GM18498 (cell line): ENCODE measurements around the gene CFAP141.
"Not testable (repeated sequence)": the region's sequence is repeated elsewhere in the genome, so short reads cannot be mapped to it uniquely, and the experiment has no call there.

Source experiments
- ATAC-seq: cut with Tn5 transposase; IDR thresholded peaks from one replicate; pipeline ENCODE4 v1.9.1; 2021; ENCODE audit warnings: mild to moderate bottlenecking, moderate library complexity; ENCODE audit not compliant: unreplicated experiment

CFAP141 gene

DNA sequence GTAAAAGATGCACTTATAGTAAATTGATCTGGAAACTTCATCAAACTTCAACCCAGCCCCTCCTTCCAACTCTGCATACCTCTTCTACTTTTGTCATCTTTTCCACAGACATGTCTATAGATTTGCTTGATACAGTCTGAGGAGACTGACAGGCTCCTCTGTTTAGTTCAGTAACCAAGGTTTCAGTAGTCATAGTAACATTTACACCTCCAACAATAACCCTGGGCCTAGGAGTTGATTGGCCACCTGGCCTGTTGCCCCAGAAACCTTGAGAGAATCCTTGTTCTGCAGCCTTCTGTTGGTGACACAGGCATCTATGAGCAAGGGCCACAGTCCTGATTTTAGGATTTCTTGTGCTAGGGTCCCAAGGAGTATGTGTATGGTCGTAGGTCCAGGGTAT, at the start of gene CFAP141:
TSS of gene CFAP141 (minus strand) at position 138 of the 400 bp plus-strand sequence. CDS start at position 112, 26 bp downstream.
- ATAC-seq, result no peak

DNA sequence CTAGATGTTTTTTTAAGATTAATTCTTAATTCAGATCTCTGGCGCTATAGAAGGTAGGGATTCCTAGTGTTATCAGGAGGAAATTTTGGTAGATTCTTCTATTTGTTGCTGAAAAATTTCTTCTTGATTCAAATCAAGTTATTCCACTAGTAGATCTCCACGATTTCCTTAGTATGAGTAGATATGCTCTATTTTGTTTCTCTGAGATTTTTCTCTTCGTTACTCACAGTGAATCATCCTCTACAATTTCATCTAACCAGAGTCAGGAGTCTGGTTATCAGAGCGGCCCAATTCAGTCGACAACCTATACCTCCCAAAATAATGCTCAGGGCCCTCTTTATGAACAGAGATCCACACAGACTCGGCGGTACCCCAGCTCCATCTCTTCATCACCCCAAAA, 47.5 kb upstream of the CFAP141 start:
- ATAC-seq, result no peak

DNA sequence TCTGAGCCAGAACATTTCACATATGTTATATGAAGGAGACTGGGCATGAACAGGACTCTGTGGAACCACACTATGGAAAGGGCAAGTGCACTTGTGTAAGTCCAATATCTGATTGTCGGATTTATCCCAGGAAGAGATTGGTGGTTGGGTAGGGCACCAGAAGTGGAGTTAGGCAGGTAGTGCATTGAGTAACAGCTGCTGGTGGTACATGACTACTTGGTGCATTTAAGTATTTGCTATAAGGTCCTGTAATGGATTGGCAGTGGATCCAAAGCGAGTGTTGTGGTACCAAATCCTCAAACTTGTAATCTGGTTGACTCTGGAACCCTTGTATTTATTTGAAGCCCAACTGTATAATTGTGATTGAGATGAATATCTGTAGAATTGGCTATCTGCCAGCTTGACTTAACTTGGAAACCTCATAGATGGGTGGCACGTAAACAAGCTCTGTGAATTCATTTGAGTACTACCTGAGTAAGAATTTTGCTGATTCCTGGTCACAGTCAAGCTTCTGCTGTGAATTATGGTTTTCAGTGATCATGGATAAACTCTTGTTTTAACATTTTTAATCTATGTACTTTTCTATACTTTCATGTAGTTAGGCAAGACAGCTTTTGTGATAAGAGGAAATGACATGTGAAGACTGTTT, 35.7 kb upstream of the CFAP141 start:
- ATAC-seq, result no peak

DNA sequence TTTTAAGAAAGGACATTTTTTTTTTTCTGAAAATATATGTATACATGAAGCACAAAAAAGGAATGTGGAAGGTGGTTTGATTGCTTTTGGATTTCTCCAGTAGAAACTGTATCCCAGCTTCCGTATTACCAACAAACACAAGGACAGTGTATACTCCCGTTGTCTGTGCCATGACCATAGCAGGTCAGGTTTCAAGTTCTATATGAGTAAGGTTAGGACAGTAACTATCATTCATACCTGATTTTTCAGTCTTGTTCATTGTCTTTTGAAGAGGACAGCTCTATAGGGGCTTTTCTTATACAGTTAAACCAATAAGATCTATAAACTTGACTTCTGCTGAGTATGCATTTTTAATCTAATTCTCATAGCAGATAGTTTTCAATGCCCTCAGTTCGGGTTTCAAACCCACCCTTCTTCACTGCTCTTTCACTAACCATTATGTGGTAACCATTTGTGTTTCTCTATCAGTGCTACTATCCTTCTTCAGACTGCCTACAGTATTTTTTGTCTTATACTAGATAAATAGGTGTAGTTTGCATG, 34.2 kb upstream of the CFAP141 start:
- no peak for ATAC-seq

DNA sequence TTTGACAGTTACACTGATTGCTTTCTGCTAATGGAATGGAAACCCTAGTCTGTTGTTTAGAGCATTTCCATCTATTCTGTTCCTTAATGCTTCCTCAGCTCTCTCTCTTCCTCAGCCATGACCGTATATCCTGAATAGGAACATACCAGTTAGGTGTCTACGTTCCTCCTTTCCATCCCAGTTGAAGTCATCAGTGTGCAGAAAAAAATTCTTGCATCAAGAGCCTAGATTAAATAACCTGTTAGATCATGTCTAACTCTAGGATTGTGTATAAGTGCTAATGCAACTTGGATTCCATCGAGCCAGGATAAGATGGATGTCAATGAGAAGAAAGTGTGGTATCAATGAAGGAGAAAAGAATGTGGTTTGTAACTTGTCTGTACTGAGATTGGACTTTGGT, 33.4 kb upstream of the CFAP141 start:
- no peak for ATAC-seq

DNA sequence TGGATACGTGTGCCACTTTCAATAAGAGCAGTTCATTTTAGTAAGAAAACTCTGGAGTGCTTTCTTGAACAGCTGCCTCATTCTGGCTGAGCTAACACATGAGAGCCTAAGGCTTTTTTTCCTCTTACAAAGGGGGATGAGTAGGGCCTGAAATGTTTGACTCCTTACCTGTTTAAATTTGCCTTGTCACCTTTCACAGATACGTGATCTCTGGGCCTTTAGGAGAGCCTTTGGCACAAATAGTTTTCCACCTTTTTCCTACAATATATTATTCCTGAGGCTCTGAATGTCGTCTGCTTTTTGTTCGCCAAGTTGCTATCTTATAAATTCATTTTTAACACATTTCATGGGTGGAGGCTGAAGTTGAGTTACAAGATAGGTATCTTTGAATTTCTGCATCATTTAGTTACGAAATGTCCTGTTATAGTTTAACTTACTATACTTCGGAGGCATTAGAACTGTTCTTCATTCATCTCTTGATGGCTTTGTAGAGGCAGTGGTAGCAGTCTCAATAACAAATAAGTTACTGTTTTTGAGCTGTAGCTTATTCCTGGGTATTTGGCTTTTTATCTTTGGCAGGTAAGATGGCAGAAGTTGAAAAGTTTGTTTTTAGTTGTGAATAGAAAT, 31.9 kb upstream of the CFAP141 start:
- ATAC-seq, result no peak

DNA sequence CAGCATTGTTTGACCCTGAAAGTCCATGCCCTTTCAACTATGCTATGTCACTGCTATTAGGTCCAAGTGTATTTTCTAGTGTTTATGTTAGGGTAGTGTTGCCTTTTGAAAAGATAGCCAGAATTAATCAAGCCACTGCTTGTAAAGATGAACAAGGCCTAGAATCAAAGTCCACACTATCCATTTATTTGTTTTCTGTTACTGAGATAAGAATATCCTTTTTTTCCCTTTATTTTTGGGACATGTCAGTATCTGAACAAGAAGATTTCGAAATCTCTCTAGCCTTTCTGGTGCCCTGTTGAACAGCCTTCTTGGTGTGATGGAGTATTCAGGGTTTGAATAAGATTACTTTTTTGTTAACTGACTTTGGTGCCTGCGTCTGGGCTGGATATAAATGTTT, 31.3 kb upstream of the CFAP141 start:
- no peak for ATAC-seq

DNA sequence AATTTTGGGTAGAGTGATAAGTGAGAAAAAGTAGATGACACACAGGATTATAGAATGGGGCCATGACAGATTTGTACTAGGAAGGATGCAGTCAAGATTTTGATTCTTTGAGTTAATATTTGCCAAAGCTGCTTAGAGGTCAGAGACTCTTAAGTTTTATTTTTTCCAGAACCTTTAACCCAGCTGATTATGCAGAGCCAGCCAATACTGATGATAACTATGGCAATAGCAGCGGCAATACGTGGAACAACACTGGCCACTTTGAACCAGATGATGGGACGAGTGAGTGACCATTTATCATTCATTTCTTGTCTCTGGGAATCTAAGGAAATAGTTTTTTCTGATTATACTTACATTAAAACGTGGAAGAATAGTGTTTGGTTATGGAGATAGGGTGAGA, 30.7 kb upstream of the CFAP141 start:
- no peak for ATAC-seq

DNA sequence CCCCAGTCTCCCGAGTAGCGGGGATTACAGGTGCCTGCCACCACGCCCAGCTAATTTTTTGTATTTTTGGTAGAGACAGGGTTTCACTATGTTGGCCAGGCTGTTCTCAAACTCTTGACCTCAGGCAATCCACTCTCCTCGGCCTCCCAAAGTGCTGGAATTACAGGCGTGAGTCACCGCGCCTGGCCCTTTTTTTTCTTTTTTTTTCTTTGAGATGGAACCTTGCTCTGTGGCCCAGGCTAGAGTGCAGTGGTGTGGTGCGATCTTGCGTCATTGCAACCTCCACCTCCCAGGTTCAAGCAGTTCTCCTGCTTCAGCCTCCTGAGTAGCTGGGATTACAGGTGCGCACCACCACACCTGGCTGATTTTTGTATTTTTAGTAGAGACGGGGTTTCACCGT, 27.0 kb upstream of the CFAP141 start:
- ATAC-seq, result not testable (repeated sequence)

DNA sequence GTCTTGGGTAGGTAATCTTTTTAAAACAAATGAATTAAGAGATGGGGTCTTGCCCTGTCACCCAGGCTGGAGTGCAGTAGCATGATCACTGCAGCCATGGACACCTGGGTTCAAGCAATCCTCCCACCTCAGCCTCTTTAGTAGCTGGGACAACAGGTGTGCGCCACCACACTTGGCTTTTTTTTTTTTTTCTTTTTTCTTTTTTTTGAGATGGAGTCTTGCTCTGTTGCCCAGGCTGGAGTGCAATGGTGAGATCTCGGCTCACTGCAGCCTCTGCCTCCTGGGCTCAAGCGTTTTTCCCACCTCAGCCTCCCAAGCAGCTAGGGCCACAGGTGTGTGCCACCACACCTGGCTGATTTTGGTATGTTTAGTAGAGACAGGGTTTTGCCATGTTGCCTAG, 25.0 kb upstream of the CFAP141 start:
- ATAC-seq, result not testable (repeated sequence)

DNA sequence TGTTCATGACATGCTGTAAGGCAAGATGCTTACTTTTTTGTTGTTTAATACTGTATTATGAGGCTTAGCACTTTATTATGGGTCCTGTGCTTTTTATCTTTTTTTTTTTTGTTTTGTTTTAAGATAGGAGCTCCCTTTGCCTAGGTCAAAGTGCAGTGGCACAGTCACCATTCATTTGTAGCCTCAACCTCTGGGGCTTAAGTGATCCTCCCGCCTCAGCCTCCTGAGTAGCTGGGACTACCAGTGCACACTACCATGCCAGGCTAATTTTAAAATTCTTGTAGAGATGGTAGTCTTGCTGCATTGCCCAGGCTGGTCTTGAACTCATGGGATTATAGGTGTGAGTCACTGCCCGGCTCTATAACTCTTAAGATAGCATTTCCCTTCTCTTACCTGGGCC, 19.2 kb upstream of the CFAP141 start:
- ATAC-seq, result no peak

DNA sequence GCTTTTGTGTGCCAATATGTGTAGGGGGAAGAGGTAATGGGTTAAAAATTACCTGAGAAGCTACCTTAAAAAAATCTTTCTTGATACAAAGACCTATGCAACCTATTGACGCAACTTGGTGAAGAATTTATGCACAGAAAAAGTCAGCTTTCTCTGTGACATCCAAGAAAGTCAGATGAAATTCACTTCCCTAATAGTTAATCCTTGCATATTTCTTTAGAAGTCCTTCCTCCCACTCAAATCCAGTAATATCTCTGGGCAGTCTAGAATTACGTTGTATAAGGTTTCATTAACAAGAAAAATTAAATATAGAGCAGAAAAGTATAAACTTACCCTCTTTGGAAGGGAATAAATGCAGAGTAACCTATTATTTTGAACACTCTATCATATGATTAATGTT, 17.5 kb upstream of the CFAP141 start:
- ATAC-seq, result no peak

DNA sequence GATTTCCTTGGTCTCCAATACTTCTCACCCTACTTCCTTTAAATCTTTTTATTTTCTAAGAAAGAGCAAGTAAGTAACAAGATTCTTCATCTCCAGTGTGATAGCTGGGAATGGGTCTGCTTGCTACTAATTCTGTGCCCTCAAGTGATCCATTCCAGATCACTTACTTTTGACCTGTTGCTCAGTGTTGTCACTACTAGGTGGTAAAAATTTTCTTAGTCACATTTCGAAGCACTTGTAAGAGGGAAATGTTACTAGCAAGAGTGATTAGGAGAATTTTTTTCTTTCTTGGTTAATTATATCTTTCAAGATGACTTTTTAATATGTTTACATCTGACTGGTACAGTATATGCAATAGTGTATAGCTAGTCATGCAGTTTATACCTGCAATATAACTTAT, 16.8 kb upstream of the CFAP141 start:
- no peak for ATAC-seq

DNA sequence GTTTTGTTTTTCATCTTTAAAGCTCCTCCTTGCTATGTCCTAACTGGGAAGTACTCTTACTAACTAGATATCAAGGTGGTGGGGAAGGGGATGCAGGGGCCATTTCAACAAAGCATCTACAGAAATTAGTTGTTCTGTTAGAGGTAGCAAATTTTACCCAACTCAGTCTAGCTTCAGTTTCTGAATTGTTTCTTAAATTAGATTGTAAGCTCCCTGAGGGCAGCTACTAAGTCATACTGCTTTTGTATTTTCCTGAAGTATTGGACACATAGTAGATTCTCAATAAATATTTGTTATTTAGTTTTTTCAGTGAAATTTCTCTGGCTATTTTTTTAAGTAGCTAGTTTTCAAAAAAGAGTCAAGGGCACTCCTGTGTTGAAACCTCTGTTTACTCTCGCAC, 16.4 kb upstream of the CFAP141 start:
- no peak for ATAC-seq

DNA sequence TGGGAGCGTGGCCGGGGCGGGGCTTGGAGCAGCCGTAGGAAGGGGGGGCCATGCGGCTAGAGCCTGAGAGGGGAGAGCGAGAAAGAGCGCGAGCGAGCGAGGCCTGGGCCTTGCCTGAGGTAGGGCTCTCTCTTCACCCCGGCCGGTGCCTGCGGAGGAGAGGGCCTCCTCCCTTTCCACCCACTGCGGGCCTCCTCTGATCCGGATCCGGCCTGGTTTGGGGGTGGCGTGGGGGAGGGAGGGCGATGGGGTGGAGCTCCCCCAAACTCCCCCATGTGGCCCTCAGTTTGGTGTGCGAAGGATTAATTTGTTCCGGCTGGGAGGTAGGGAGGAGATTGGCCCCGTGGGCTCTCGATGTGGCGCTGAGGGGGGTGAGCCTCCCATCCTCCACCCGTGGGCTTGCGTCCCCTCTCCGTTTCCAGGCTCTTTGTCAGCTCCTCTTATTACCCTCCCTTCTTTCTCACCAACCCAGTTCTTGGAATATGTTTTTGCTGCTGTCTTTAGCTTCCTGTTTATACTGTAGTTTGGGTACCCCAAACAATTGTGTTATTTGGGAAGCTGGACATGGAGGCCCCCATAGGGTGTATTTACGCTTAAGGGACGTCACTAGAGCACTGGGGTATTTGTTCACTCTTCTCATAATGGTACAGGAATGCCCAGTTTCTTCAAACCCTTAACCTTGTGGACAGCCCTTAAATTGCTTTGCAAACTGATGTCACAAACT, 15.3 kb upstream of the CFAP141 start:
- ATAC-seq, result peak; percentile 21

DNA sequence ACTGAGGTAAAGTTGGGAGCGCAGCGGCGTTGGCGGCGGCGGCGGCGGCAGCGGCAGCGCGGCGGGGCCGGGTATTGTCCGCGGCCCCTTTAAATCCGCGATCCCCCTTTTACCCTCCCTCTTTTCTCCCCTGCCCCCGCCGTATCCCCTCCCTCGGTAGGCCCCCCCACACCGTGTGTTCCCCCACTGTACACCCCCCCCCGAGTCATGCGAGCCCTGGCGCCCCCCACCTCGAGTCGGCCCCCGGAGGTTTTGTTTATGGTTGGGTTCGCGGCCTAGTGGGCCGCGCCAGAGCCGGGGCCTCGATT, 14.8 kb upstream of the CFAP141 start:
- no peak for ATAC-seq

DNA sequence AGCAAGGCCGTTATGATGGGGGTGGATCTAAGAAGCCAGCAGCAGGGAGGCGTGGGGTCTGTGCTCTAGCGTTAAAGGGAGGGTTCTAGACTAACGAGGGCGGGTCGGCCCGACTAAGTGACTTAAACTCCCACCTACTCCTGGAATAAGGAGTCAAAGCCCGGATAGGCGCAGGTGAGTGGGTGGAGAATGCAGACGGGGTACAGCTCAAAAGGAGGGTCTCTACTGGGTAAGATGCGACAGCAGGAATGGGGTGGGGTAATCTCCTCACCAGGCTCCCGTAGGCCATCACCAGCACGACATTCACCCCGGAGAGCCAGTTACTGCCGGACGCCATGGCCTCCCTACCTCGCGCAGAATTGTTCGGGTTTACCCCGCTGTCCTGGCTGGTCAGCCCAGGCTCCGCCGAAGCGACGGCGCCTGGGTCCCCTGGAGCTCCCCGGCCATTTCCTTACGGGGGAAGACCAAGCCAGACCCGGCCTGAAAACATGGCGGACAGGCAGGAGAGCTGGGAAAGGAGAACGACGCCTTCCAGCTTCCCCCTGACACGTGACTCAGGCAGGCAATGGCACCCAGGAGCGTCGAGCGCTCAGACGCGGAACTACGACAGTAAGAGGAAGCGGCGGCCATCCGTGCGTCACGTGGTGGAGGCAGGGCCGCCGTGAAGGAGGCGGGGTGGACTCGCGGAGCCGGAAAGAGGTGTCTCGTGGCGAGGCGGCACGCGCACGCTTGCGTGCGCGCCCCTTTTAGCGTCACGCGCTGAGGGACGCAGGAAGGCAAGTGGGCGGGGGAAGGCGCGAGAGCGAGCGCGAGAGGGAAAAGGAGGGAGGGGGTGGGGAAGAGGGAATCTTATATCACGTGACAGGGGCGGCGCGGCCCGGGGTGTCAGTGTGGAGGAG, 14.2 kb upstream of the CFAP141 start, which contains the start of gene UBAP2L:
TSS of gene UBAP2L (plus strand) at position 885 of the 899 bp plus-strand sequence. CDS start 4,169 bp downstream, outside the sequence.
- ATAC-seq, result peak; percentile 89

DNA sequence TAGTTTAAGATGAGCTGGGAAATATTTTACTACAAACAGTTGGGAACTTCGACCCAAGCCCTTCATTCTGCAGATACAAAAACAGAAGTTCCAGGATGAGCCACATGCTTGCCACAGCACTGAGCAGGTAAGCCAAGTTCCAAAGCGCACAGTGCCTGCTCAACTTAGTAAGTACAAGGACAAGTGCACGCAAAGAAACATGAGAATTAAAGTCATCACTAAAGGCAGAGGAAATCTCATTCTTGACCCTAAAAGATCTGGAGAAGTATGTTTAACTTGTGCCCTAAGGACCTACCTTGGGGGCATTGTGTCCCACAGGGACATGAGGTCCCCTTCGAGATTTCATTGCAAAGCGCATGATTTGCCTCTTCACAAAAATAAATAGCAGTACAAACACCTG, 13.4 kb upstream of the CFAP141 start:
- ATAC-seq, result no peak

DNA sequence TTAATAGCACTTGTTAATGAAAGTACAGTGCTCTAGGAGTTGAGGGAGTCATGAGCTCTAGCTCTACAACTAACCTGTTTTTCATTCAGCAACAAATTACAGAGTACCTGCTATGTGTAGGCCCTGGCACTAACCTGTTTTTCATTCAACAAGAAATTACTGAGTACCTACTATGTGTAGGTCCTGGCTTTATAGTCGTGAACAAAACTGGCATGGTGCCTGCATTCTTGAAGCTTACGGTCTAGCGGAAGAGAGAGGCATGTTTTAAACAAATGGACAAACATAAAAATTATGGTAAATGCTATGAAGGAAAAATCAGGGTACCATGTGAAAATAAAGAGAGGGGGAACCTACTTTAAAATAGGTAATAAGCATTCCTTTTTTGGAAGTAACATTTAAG, 12.4 kb upstream of the CFAP141 start:
- ATAC-seq, result no peak

DNA sequence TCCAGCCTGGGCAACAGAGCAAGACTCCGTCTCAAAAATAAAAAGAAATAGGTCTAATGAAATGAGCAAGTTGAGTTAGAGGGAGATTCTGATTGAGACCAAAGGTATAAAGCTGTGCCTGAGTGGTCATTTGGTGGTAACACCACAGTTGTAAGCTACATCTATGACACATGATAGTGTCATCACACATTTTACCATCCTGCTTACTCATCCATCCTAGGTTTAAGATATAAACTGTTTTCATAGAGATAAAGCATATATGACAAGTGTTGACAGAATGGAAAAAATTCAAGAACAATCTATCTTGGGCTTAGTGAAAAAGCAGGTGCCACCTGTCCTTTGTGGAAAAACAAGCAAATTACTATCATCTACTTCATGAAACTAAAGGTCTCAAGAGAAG, 7.1 kb upstream of the CFAP141 start:
- ATAC-seq, result no peak

DNA sequence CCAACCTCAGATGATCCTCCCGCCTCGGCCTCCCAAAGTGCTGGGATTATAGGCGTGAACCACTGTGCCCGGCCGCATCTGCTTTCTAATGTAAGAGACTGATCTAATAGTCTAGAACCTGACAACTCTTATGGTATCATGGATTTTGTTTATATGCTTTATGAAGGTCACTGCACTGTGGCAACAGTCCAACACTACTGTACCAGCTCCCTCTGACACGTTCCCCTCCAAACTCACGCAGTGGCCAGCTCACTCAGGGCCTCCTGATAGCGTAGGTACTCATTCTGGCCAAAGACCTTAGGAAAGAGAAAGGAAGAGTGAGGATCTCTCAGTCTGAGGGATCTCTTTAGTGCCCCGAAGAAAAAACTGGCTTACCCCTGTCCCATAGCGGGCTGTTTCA, 6.0 kb upstream of the CFAP141 start:
- ATAC-seq, result no peak
